ENCODE data around the gene UNC13D.

The UNC13D gene

DNA sequence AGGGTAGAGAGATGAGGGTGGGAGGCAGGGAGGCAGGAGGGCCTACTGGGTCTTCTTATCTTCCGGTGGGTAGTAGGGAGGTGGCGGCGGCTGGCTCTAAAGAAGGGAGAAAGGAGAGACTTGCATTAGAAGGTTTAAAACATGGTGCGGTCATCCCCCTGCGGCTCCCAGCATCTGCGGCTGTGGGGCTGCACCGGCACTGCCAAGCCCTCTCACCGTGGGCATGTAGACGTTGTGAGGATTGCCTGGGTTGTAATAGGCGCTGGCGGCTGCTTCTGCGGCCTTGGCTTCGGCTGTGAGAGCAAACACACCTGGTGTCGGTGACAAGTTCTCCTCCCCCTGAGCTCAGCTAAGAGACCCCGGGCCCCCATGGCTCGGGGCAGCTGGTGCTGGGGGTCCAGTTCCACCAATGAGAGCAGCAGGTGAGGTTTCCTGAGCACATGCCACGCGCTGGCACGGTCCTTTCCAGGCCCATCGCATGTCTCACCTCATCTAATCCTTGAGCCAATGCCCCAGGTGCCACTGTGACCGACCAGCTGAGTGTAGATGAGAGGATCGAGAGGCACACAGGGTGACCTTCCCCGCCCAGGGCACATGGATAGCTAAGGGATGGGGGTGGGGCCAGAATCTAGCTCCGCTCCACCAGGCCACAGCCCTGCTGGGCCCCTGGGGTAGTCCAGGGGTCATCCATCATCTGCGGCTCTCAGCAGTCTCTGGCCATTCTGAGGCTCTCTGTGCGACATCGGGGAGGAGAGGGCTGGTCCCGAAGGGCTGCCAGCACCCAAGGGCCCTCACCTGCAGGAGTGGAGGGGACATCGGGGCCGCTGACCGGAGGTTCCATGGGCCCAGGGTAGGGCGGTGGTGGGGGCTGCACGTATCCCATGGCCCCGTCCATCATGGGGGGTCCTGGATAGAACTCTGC is 2.7 kb upstream of the UNC13D start:
- Mint-ChIP-seq H3K4me3 (no peak overlapping the region), H3K4me1 (peaks cover 40% of the 10 kb centered on the region), H3K9me3 (no peaks in the 10 kb centered on the region), H3K27ac (peak overlapping the region; percentile 54), H3K27me3 (ENCODE audit: low read depth, poor library complexity) (no peaks in the 10 kb centered on the region), H3K36me3 (ENCODE audit: low read depth) (peaks cover 19% of the 10 kb centered on the region)
- no peak for DNase-seq
- TF ChIP-seq, protein P1, sequence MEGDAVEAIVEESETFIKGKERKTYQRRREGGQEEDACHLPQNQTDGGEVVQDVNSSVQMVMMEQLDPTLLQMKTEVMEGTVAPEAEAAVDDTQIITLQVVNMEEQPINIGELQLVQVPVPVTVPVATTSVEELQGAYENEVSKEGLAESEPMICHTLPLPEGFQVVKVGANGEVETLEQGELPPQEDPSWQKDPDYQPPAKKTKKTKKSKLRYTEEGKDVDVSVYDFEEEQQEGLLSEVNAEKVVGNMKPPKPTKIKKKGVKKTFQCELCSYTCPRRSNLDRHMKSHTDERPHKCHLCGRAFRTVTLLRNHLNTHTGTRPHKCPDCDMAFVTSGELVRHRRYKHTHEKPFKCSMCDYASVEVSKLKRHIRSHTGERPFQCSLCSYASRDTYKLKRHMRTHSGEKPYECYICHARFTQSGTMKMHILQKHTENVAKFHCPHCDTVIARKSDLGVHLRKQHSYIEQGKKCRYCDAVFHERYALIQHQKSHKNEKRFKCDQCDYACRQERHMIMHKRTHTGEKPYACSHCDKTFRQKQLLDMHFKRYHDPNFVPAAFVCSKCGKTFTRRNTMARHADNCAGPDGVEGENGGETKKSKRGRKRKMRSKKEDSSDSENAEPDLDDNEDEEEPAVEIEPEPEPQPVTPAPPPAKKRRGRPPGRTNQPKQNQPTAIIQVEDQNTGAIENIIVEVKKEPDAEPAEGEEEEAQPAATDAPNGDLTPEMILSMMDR (IDR thresholded peaks at IDR 0.05) = no peak

GRCh38 chr17:75845933-75846691 is 1.9 kb upstream of the UNC13D start:
- Mint-ChIP-seq H3K4me1 (peaks cover 40% of the 10 kb centered on the region), H3K36me3 (ENCODE audit: low read depth) (peaks cover 14% of the 10 kb centered on the region), H3K9me3 (no peaks in the 10 kb centered on the region), H3K4me3 (no peak overlapping the region), H3K27ac (peak overlapping the region; percentile 97), H3K27me3 (ENCODE audit: low read depth, poor library complexity) (no peaks in the 10 kb centered on the region)
- TF ChIP-seq, protein P1 (IDR thresholded peaks at IDR 0.05) = no peak
- no peak for DNase-seq

DNA sequence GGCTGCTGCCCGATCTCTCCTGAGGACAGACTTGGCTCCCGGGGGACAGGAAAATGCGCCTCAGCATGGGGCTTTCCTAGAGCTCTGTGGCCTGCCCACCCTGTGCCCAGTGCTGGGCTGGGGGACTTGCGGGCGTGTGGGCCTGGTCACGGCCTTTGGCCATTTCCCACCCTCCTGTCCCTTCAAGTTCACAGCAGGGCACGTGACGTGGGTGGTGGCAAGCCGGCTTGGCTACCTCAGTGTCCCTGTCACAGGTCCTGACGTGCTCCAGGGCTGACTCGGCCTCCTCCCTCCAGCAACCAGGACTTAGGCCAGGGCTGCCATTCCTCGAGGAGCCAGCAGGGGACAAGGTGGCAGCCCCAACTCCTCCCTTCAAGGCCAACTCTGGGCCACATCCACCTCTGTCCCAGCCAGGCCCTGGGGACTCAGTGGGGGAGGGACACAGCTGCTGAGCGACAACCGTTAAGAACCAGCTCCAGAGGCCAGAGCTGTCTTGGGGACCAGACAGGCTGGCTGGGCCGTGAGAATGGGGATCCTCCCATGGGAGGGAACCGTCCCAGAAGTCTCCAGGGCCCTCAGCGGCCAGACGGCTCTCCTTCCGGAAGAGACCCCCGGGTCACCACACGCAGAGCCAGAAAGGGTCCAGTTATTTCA is 981 bp upstream of the UNC13D start:
- Mint-ChIP-seq H3K4me1 (peaks cover 40% of the 10 kb centered on the region), H3K4me3 (peak overlapping the region; percentile 20), H3K27me3 (ENCODE audit: low read depth, poor library complexity) (no peaks in the 10 kb centered on the region), H3K9me3 (no peaks in the 10 kb centered on the region), H3K27ac (peak overlapping the region; percentile 97), H3K36me3 (ENCODE audit: low read depth) (peaks cover 12% of the 10 kb centered on the region)
- TF ChIP-seq, protein P1 (IDR thresholded peaks at IDR 0.05) = peak; percentile 81
- DNase-seq = peak; percentile 78

GRCh38 chr17:75844530-75845057 is 390 bp upstream of the UNC13D start:
- TF ChIP-seq, protein P1 (IDR thresholded peaks at IDR 0.05) = no peak
- Mint-ChIP-seq H3K27me3 (ENCODE audit: low read depth, poor library complexity) (no peaks in the 10 kb centered on the region), H3K4me3 (no peak overlapping the region), H3K27ac (no peak overlapping the region), H3K4me1 (peaks cover 40% of the 10 kb centered on the region), H3K36me3 (ENCODE audit: low read depth) (peaks cover 12% of the 10 kb centered on the region), H3K9me3 (no peaks in the 10 kb centered on the region)
- DNase-seq = no peak

DNA sequence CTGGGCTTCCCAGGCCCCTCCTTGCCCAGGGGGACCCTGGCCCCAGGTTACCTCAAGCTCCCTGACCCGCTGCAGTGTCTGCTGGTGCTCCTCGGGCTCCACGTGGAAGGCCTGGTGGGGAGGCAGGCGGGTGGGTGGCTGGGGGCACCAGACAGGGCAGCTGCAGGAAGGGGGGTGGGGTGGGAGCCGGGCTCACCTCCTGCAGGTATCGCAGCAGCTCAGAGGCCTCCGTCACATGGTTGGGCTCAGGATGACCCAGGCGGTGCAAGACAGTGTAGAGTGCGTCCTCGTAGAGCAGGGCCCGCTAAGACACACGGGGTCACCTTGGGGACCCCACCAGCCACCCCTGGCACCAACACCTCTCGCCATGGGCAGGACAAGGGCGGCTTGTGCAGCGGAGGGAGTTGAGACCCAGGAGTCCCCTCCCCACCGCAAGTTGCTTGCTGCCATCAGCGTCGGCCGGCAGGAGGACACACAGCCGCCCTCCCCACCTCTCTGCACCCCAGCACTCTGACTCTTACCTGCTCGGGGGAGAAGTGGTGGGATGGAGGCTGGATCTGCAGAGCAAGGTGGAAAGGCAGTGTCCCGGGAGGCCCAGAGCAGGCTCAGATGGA is 1.1 kb downstream of the UNC13D start:
- DNase-seq = no peak
- Mint-ChIP-seq H3K4me3 (no peak overlapping the region), H3K27me3 (ENCODE audit: low read depth, poor library complexity) (peaks cover 2% of the 10 kb centered on the region), H3K36me3 (ENCODE audit: low read depth) (peaks cover 5% of the 10 kb centered on the region), H3K9me3 (no peaks in the 10 kb centered on the region), H3K4me1 (peaks cover 36% of the 10 kb centered on the region), H3K27ac (no peak overlapping the region)
- TF ChIP-seq, protein P1 (IDR thresholded peaks at IDR 0.05) = no peak

Data from nephron progenitor cell (in vitro differentiated cells).